Measurements from ENCODE around the gene TPD52L2.

Gene TPD52L2

GRCh38 chr20:63937596-63937995 is 72.5 kb downstream of the TPD52L2 start:
- no peak for DNase-seq

- no peak for DNase-seq
These were observed 74.2 kb downstream of the TPD52L2 start for GRCh38 chr20:63939061-63939935.

GRCh38 chr20:63940071-63940471 is 75.0 kb downstream of the TPD52L2 start:
- no peak for DNase-seq

GRCh38 chr20:63940472-63941266 is 75.6 kb downstream of the TPD52L2 start:
- no peak for DNase-seq

All from NCI-H510A (cell line).